HG02981 (cell line): ENCODE measurements around the gene AFF3.

Experiments
- ATAC-seq: cut with Tn5 transposase; IDR thresholded peaks from one replicate; pipeline ENCODE4 v1.9.1; 2021; ENCODE audit warnings: mild to moderate bottlenecking, moderate library complexity; ENCODE audit not compliant: unreplicated experiment

AFF3 gene

DNA sequence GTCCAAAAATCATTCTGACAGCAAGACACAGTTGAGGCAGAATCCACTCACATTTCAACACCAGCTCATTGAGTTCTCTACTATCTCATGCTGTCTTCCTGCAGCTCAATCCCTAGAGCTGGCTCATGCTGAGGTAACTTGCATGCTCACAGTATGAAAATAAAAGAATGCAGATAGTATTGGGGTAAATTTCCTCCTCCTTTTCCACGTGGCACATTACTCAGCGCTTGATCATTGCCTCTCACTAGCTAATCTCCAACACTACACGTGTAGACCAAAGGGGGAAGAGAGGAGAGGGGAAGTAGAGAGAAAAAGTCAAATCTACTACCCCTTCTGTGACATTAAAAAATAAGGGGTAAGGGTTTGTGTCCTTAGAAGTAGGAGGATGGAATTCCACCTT lies 300.6 kb downstream of the AFF3 start:
- ATAC-seq = no peak

DNA sequence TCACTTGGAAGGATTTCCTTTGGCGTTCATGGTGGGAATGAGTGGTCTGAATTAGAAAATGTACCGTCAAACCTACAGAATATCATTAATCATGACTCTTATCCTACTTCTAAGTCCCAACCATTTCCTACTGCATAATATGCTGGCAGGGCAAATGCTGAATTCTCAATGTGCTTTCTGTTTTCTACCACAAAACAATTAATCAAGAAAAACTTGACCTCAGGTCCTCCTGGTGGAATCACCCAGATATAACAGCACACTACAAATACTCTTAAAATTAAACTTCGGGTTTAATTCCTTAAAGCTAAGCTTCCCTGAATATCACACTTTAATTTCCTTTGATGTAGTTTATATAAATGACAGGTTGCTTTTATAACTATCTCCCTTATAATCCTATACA lies 301.6 kb downstream of the AFF3 start:
- no peak for ATAC-seq

DNA sequence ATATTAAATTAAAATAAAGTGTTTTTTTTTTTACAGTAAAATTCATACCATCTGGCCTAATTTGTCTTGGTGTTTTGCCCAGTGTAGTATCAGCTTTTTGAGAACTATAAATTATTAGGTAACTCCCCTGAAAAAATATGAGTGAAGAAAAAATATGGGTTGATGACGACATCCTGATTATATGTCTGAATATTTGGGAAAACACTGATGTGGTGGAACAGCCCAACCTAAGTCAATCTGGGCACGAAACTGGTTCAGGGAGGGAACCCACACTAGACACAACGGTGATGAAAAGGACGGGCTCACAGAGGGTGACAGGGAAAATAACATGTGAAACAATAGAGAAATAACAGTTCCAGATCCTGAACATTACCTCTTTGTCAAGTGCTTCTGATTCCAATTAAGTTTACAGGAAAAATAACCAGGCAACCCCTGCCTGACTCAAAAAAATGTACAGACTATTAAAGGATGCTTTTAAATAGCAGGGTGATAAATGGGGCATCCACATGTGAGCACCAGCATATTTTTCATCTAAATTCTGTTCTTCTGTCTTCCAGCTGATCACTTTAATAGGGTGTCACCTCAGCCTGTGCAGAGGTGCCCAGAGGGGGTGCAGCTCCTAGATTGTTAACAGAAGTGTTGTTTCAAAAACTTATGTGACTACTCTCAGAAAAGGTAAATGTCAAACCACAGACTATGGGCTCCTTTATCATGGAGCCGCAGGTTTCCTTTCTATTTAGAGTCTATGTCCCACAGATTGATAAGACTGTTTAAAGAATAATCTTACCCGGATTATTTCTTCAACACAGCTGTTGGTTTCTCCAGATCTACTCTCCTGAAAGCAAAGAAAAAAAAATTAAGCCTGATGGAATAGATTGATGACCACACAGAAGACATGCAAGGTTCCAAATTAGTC lies 305.4 kb downstream of the AFF3 start:
- ATAC-seq = no peak

DNA sequence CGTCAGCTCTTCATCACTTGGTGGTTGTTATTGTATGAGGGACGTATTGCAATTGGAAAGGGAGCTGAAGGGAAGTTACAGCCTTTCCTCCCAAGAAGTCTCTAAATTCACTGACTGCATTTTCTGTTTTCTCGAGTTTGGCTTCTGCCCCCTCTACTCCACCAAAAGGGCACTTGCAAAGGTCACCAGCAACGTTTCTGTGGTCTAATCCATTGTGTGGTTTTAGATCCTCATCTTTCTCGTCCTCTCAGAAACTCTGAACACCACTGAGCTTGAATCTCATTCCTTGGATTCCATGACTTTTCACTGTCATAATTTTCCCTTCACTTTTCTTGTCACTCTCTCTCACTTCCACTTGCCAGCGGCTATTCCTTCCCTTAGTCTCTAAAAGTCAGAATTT lies 308.0 kb downstream of the AFF3 start:
- ATAC-seq = no peak

DNA sequence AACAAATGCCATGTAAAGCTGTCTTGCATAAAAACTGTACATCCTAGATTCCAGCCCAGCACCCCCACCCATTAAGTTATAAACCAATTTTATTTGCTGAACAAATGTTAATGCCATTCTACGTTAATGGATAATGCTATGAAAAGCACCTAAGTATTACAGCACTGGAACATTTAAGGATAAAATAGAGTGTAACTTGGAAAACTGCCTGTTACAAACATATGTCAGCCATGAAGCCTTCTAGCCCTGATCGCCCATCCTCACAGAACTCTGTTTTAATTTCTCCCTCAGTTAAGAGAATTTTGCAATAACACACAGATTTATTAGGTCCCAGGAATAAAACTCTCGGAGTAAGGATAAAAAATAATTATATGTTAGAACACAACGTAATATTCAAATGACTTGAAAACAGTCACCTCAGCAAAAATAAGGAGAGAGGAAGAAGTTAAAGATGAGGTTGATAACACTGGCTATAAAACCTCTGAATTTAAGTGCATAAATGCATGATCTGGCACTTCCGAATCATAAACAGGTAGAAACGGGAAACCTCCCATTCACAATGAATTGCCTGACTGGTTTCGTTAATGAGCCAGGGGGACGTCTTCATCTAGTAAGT lies 308.7 kb downstream of the AFF3 start:
- ATAC-seq = no peak

DNA sequence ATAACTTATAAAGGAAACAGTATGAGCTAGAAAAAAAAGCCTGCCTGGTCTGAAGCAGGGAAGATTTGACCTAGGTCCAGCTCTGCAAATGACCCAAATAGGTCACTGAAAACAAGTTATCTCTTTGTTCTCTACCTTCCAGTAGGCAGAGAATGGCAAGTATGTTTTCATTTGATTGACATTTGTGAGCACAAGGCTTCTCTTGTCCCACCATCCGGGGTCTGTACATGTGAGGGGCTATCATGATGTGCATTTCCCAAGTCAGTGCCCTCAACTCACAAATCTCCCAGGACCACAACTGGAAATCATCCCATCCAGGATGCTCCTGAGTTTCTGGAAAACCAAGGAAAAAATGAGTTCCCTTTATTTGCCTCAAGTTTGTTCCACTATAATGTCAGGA lies 309.5 kb downstream of the AFF3 start:
- no peak for ATAC-seq

DNA sequence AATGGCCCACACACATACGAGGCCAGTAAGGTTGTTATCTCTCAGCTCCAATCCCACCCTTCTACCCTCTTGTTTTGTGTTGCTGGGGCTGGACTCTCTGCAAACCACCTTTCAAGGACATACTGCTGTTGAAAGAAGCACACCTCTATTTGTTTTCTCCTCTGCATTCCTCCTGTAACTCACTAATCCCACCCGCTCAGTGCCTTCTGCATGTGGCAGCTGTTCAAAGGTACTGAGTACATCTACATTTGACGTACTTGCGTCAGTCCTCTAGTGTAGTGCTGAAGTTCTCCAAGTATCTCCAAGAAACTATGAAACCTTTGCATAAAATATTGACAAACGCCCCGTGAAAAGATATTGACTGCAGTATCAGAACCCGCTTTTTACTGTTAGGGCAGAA lies 310.6 kb downstream of the AFF3 start:
- ATAC-seq = no peak

DNA sequence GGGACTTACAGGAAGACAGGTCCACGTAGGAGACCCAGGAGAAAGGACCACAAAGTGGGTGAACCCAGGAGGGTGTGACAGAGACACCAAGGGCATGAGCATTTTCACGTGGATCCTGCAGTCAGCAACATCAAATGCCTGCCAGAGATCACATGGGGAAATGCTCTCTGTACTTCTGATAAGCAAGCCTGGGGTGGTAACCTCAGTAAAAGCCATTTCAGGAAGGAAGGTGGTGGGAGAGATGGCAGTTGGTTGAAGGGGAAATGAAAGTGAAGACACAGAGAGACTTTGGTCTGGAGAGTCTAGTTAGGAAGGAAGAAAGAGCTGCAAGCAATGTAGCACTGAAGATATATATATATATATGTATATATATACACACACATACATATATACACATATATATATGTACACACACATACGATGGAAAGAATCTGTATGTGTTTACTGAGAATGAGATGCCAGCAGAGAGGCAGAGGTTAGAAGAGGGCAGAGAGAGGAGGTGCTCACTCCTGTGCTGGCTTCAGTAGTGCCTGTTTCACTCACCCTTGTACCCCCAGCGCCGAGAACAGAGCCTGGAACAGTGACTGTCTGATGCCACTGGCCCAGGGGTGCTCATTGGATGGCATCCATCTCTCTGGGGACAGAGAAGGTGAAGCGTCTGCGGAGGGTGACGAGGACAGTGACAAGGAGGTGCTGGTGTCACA lies 314.9 kb downstream of the AFF3 start:
- no peak for ATAC-seq

DNA sequence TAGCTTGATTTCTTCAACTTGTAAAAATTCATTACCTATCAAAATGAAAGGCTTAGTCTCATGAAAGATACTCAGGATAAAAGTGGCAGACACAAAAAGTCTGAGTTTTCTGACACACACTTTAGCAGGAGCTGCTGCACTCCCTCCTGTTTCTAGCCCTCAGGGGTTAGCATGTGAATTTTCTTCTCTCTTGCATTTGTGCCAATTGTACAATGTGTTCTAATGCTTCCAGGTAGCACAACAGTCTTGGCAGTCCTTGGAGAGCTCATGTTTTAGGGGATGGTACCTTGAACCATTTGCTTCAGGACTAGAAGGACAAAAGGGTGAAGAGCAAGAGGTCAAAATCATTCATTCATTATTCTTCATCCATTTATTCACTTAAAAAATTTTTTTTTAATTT lies 316.8 kb downstream of the AFF3 start:
- no peak for ATAC-seq

DNA sequence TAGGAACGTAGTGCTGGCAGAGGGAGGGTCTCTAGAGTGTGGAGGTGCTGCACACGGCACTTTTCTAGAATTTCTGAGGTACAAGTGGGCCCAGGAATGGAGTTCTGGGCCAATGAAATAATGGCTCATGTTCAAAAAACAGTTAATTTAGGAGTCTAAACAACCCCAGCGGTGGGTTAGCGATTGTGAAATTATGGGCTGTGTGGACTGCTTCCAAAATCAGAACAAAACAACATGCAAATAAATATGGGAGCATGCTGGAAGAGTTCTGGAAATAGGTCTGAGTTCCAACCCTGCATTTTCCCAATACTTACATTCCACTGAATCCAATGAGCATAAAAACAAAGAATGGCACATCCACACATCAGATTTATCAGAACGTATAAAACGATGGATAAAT lies 317.6 kb downstream of the AFF3 start:
- no peak for ATAC-seq

DNA sequence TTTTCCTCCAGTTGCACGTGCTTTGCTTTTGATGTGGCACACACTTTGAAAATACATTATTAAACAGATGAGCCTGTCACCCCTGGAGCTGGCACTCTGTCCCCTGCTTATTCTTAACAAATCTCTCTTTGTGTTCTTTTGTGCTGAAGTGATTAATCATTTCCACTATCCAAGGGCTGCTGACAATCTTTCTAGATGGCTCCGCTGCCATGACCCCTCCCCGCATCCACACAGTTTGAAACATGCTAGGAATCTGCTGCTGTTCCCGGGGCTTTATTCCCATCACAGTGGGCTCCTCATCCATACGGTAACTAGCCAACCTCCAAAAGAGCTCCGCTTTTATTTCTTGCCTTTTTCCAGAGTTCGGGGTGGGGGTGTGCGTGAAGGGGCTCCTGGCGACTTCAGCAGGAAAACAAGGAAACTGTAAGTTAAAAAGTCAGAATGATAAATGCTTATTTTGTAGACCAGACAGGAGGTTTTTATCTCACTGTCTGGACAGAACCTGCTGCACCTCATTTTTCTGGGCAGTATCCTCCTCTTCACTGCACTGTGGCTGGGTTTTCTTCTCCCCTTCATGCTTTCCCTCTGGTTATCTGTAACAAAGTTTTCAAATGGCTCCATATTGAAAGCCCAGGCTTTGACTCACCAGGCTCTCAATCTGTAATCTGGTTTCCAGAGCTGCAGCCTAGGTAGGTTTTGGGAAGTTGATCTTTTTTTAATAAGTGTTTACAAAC lies 319.7 kb downstream of the AFF3 start:
- no peak for ATAC-seq

DNA sequence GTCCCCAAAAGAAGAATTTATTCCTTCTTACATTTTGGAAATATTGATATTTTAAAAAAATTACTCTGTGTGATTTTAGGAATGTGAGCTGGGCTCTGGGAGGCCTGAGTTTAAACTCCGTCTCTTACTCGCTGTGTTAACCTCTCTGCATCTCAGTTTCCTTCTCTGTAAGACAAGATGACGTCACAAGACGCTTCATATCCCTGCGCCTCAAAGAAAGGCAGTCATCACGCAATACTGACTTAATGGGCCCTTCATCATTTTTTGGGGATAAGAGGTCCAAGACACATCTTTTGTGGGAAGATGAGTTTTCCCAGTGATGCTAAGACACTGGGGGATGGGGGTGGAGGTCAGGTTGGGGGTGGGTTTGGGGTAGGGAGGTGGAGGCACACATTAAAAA lies 320.4 kb downstream of the AFF3 start:
- no peak for ATAC-seq

DNA sequence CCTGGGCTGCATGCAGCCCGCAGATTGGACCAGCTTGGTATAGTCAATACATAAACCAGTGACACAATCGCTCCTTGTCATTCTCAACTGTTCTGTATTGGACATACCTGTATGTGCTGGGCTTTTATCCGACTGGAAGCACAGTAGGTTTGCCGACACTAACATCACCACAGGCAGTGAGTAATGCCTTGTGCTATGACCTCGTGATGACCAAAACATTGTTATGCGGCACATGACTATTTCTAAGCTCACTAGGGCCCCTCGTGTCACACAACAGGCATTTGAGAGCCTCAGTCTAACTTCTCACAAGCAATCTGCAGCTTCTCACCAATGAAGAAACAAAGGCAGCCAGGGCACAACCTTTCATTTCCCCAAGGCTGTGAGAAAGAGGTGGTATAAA lies 320.8 kb downstream of the AFF3 start:
- no peak for ATAC-seq

DNA sequence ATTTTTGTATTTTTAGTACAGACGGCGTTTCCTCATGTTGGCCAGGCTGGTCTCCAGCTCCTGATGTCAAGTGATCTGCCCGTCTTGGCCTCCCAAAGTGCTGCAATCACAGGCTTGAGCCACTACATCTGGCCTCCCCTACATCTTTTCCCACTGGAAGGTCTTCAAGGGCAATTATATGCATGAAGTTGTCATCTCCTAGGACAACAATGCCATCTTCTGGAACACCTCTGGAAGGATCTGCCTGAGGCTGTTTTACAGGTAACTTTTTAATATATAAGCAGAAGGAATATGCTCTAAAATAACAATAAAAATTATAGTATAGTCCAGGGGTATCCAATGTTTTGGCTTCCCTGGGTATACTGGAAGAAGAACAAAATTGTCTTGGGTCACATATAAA lies 321.4 kb downstream of the AFF3 start:
- ATAC-seq = no peak

DNA sequence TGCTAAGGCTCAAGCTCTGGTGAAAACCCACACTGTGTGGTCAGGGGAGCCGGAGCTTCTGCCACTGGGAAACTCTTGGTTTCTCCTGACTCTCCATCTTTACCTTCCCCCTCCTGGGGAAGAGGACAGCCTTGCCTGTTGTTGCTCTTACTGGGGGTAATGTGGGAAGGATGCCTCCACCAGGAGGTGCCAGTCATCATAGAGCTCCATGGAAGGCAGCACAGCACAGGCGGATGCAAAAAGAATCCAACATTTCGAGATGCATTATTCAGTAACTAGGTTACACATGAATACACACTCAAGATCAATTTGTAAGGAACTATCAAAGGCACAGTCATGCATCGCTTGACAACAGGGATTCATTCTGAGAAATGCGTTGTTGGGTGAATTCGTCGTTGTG lies 322.6 kb downstream of the AFF3 start:
- no peak for ATAC-seq

DNA sequence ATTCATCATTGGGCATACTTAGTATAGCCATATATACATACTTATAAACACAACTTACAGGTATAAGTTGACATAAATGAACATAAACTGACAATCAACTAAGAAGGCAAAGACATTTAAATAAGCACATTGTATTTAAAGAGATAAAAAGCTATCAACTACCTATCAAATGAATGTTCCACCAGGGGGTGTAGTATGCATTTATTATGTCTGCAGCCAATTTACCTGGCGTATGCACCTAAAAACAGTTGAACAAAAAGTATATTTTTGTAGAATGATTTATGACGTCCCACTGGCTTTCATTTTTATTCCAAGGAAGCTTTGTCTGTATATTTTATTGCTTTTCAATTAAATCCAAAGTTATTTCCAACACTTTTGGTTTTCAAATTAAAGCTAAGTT lies 323.5 kb downstream of the AFF3 start:
- ATAC-seq = no peak

DNA sequence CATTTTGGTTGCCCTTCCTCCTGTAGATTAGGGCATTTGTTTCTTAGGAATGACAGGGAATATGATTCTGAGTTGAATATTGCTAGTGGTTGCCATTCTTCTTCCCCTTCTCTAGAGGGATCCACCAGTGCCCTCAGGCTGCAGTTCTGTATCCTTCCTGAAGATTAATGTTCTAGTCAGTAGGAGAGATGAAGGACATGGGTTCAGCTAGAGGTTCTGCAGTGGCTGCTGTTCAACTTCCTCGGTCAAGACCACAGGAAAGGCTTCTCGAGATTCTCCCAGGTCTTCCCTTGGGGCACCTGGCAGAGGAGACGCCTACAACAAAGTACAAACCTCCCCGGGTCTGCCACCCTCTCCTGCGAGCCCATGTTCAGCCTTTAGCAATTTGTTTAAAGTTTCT lies 325.5 kb downstream of the AFF3 start:
- no peak for ATAC-seq

DNA sequence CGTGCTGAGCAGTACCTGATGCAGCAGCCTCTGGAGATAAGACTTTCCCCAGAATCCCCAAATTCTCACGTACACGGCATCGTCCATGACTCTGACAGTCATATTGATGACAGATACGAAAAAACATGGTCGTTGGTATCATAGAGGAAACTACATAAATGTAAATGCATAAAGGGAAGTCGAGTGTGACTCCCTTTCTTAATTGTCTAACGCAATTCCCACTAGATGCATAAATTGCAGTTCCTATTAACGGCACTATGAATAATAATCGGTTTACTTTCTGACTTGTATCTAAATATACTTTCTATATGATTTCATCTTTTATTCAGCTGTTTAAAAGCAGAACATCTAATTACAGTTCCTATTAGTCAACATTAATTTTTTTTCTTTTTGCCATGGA lies 330.0 kb downstream of the AFF3 start:
- no peak for ATAC-seq

DNA sequence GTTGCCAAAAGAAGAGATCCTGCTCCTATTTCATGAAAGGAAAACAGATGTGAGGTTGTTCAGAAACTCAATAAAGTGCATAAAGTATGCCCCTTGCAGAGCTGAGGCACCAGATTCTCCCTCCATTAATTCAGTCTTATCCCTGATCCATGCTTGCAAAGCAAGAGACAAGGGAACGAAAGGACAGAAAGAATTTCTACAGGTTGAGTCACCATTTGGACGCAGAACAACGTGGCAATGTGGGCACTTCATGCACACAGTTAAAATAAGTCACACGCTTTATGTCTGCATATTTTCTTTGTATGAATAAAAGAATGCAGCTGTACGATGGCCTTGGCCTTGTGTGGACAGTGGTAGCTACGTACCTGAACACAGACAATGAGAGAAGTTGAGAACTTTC lies 330.8 kb downstream of the AFF3 start:
- no peak for ATAC-seq

DNA sequence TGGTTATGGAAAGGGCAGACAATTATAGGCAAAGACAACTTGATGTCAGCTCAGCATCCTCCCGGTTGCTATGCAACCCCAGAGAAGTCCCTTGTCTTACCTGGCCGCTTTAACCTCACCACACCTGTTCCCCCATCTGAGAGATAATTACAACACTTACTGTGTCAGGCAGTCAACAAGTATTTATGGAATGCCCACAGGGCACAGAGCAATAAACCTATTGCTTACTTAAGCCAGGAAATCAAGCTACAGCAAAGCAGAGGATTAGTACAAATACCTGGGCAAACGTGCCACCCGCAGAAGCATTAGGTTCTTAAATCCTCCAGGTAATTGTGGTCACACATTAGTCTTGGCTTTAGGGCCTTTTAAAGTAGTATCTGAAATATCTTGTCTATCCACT lies 332.2 kb downstream of the AFF3 start:
- ATAC-seq = no peak

DNA sequence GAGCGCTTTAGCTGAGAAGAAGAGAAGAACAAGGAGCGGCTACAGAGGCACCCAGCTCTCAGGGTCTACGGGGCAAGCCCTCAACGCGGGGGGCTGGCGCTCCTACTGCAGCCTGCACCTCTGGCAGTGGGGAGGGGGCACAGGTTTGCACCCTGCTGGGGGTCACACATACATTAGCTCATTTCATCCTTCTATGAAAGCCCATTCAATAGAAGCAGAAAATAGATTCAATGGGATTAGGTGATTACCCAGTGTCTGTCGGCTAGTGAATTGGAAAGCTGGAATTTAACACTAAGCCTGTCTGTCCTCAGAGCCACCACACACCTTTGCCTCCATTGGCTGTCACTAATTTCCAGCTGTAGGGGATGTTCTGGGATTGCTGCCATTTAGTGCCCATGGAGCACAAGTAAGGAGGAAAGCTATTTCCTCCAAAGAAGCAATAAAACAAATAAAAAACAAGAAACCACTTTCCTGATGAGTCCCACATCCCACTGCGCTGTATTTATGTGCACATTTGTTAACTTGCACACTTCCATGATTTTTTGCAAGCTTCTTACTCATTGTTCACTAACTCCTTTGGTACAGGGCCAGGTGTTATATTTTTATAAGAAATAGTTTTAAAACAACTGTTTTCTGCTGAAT lies 333.0 kb downstream of the AFF3 start:
- ATAC-seq = no peak
